Neural crest cell (in vitro differentiated cells): ENCODE results near the gene NHSL2. TPM values are rescaled to one million over a fixed set of nuclear protein-coding genes. Genes with fewer than 3 reads are reported as not detected.
"Not testable (repeated sequence)": the region's sequence is repeated elsewhere in the genome, so short reads cannot be mapped to it uniquely, and the experiment has no call there.

Experiments
- DNase-seq: peaks from one replicate; pipeline ENCODE4 v3.0.0; 2021; ENCODE audit warnings: low read depth, mixed read lengths, low spot score
- H3K27ac Mint-ChIP-seq: one replicate; pipeline ENCODE4 v1.8.0; 2021; ENCODE audit warnings: mild to moderate bottlenecking, mixed read lengths; ENCODE audit not compliant: unreplicated experiment
- H3K27me3 Mint-ChIP-seq: 2 replicates; pipeline ENCODE4 v1.8.0; 2021; ENCODE audit warnings: low read depth, mild to moderate bottlenecking, mixed read lengths
- H3K36me3 Mint-ChIP-seq: 2 replicates; pipeline ENCODE4 v1.8.0; 2021; ENCODE audit warnings: low read depth, mild to moderate bottlenecking, mixed read lengths
- H3K4me1 Mint-ChIP-seq: 2 replicates; pipeline ENCODE4 v1.8.0; 2021; ENCODE audit warnings: mixed read lengths
- H3K4me3 Mint-ChIP-seq: one replicate; pipeline ENCODE4 v1.8.0; 2021; ENCODE audit warnings: mild to moderate bottlenecking, mixed read lengths
- H3K9me3 Mint-ChIP-seq: 2 replicates; pipeline ENCODE4 v1.8.0; 2021; ENCODE audit warnings: mixed read lengths
- CTCF ChIP-seq: fragments of 200-600 bp; sonication (generic); conservative IDR thresholded peaks from 2 replicates; pipeline ENCODE4 v1.5.0; 2021; ENCODE audit warnings: antibody characterized with exemption, mild to moderate bottlenecking
- total RNA-seq: library from RNA; stranded (reverse); gene quantifications from 2 replicates; pipeline ENCODE4 v1.2.1, GENCODE V29; 2021

The NHSL2 gene
- total RNA-seq, 1 donor from 2014 or later, result 9.9 TPM

- H3K4me3 Mint-ChIP-seq, result no peak overlapping the region
- H3K27ac Mint-ChIP-seq, result no peak overlapping the region
- peaks cover 63% of the 10 kb centered on the region for H3K4me1 Mint-ChIP-seq
- H3K27me3 Mint-ChIP-seq, result no peaks in the 10 kb centered on the region
- peaks cover 3% of the 10 kb centered on the region for H3K36me3 Mint-ChIP-seq
- TF ChIP-seq CTCF, result no peak
- DNase-seq, result no peak
- no peaks in the 10 kb centered on the region for H3K9me3 Mint-ChIP-seq
Observed at GRCh38 chrX:71955530-71956120, 45.0 kb downstream of the NHSL2 start.

- Mint-ChIP-seq H3K36me3 (peaks cover 3% of the 10 kb centered on the region), H3K27me3 (no peaks in the 10 kb centered on the region), H3K4me3 (peak overlapping the region; percentile 69), H3K27ac (peak overlapping the region; percentile 88), H3K9me3 (no peaks in the 10 kb centered on the region), H3K4me1 (peaks cover 52% of the 10 kb centered on the region)
- peak; percentile 6 for DNase-seq
- no peak for TF ChIP-seq CTCF
Observed at GRCh38 chrX:71958281-71958675, 47.6 kb downstream of the NHSL2 start.

GRCh38 chrX:71964184-71964583 is 53.5 kb downstream of the NHSL2 start:
- H3K4me3 Mint-ChIP-seq, H3K27ac Mint-ChIP-seq, DNase-seq, H3K27me3 Mint-ChIP-seq: not testable (repeated sequence)
- peaks cover 11% of the 10 kb centered on the region for H3K9me3 Mint-ChIP-seq
- peaks cover 13% of the 10 kb centered on the region for H3K4me1 Mint-ChIP-seq
- H3K36me3 Mint-ChIP-seq, result peaks cover 11% of the 10 kb centered on the region

- TF ChIP-seq CTCF, result no peak
- peaks cover 2% of the 10 kb centered on the region for H3K36me3 Mint-ChIP-seq
- peaks cover 34% of the 10 kb centered on the region for H3K4me1 Mint-ChIP-seq
- H3K9me3 Mint-ChIP-seq, result peaks cover 4% of the 10 kb centered on the region
- H3K4me3 Mint-ChIP-seq, result no peak overlapping the region
- DNase-seq, result no peak
- peak overlapping the region; percentile 68 for H3K27ac Mint-ChIP-seq
- H3K27me3 Mint-ChIP-seq, result no peaks in the 10 kb centered on the region
Observed at GRCh38 chrX:71974916-71975315, 64.3 kb downstream of the NHSL2 start.

- peaks cover 31% of the 10 kb centered on the region for H3K4me1 Mint-ChIP-seq
- no peak for TF ChIP-seq CTCF
- H3K27ac Mint-ChIP-seq, result no peak overlapping the region
- H3K9me3 Mint-ChIP-seq, result peaks cover 5% of the 10 kb centered on the region
- H3K36me3 Mint-ChIP-seq, result peaks cover 2% of the 10 kb centered on the region
- H3K27me3 Mint-ChIP-seq, result no peaks in the 10 kb centered on the region
- DNase-seq, result no peak
- H3K4me3 Mint-ChIP-seq, result no peak overlapping the region
Observed at GRCh38 chrX:71976753-71977152, 66.1 kb downstream of the NHSL2 start.

GRCh38 chrX:71978164-71978563 is 67.5 kb downstream of the NHSL2 start:
- Mint-ChIP-seq H3K4me3 (no peak overlapping the region), H3K4me1 (peaks cover 22% of the 10 kb centered on the region), H3K9me3 (peaks cover 11% of the 10 kb centered on the region), H3K27me3 (no peaks in the 10 kb centered on the region), H3K27ac (no peak overlapping the region), H3K36me3 (peaks cover 7% of the 10 kb centered on the region)
- TF ChIP-seq CTCF, result no peak
- no peak for DNase-seq
